HepG2 (cell line): ENCODE data around the gene MISFA. TPM values are rescaled to one million over a fixed set of nuclear protein-coding genes. Genes with fewer than 3 reads are reported as not detected.

Experiments
- AGO1 ChIP-seq: fragments of 200-400 bp; formaldehyde crosslinking; IDR thresholded peaks from 2 replicates; pipeline ENCODE4 v1.6.1; 2017; ENCODE audit warnings: mild to moderate bottlenecking, low read depth, low read length, moderate library complexity; ENCODE audit not compliant: poor library complexity, severe bottlenecking
- CEBPZ ChIP-seq: IDR thresholded peaks from 2 replicates; pipeline ENCODE4 v1.6.1; 2012; ENCODE audit warnings: low read length, improper control_type of control experiment
- CHD2 ChIP-seq: IDR thresholded peaks from 2 replicates; pipeline ENCODE4 v1.6.1; 2011; ENCODE audit warnings: low read depth, low read length, improper control_type of control experiment
- DMTF1 ChIP-seq: sonication (generic); formaldehyde crosslinking; IDR thresholded peaks from 2 replicates; pipeline ENCODE4 v1.4.0; 2020; ENCODE audit warnings: mild to moderate bottlenecking, missing genetic modification reagents
- FOXM1 ChIP-seq: sonication (generic); formaldehyde crosslinking; IDR thresholded peaks from 2 replicates; pipeline ENCODE4 v1.5.0; 2020; ENCODE audit warnings: missing genetic modification reagents
- HES4 ChIP-seq: sonication (generic); formaldehyde crosslinking; IDR thresholded peaks from 2 replicates; pipeline ENCODE4 v1.9.0; 2021; ENCODE audit warnings: mild to moderate bottlenecking, missing genetic modification reagents, borderline replicate concordance
- HMGA1 ChIP-seq: sonication (generic); formaldehyde crosslinking; conservative IDR thresholded peaks from 2 replicates; pipeline ENCODE4 v1.4.0; 2020; ENCODE audit warnings: missing genetic modification reagents
- HOXA7 ChIP-seq: sonication (generic); formaldehyde crosslinking; IDR thresholded peaks from 2 replicates; pipeline ENCODE4 v1.8.1; 2022; ENCODE audit warnings: mild to moderate bottlenecking, missing genetic modification reagents, moderate library complexity
- KLF13 ChIP-seq: sonication (generic); formaldehyde crosslinking; IDR thresholded peaks from 2 replicates; pipeline ENCODE4 v1.4.0; 2020; ENCODE audit warnings: mild to moderate bottlenecking, missing genetic modification reagents
- NCOA2 ChIP-seq: sonication (generic); formaldehyde crosslinking; IDR thresholded peaks from 2 replicates; pipeline ENCODE4 v1.8.0; 2022; ENCODE audit warnings: inconsistent platforms
- NFE2L2 ChIP-seq: fragments of 150-350 bp; IDR thresholded peaks from 2 replicates; pipeline ENCODE4 v1.6.1; 2014; ENCODE audit warnings: low read length
- PAX8 ChIP-seq: sonication (generic); formaldehyde crosslinking; IDR thresholded peaks from 2 replicates; pipeline ENCODE4 v1.8.0; 2022; ENCODE audit warnings: mild to moderate bottlenecking, missing genetic modification reagents, borderline replicate concordance
- POGZ ChIP-seq: sonication (generic); formaldehyde crosslinking; IDR thresholded peaks from 2 replicates; pipeline ENCODE4 v1.4.0; 2020; ENCODE audit warnings: mild to moderate bottlenecking, missing genetic modification reagents
- REPIN1 ChIP-seq: sonication (generic); formaldehyde crosslinking; IDR thresholded peaks from 2 replicates; pipeline ENCODE4 v1.8.0; 2022; ENCODE audit warnings: missing genetic modification reagents, low read depth, mild to moderate bottlenecking, borderline replicate concordance
- SRF ChIP-seq: IDR thresholded peaks from 2 replicates; pipeline ENCODE4 v1.6.1; 2011; ENCODE audit warnings: mild to moderate bottlenecking, low read depth, low read length, moderate library complexity
- SRSF1 ChIP-seq: fragments of 200-400 bp; formaldehyde crosslinking; optimal IDR thresholded peaks from 2 replicates; pipeline ENCODE3; 2017; ENCODE audit warnings: mild to moderate bottlenecking, low read depth, low read length, moderate library complexity
- ZNF136 ChIP-seq: sonication (generic); formaldehyde crosslinking; IDR thresholded peaks from 2 replicates; pipeline ENCODE4 v1.8.1; 2022; ENCODE audit warnings: low read depth, mild to moderate bottlenecking, moderate library complexity, missing genetic modification reagents
- ZNF264 ChIP-seq: sonication (generic); formaldehyde crosslinking; IDR thresholded peaks from 2 replicates; pipeline ENCODE4 v1.4.0; 2020; ENCODE audit warnings: missing genetic modification reagents
- ZNF619 ChIP-seq: sonication (generic); formaldehyde crosslinking; IDR thresholded peaks from 2 replicates; pipeline ENCODE4 v1.4.0; 2020; ENCODE audit warnings: mild to moderate bottlenecking, missing genetic modification reagents
- ZSCAN25 ChIP-seq: sonication (generic); formaldehyde crosslinking; IDR thresholded peaks from 2 replicates; pipeline ENCODE4 v1.8.0; 2022; ENCODE audit warnings: mild to moderate bottlenecking, missing genetic modification reagents
- polyA plus RNA-seq, 8 experiments: library from polyadenylated mRNA; depleted of rRNA in 3 of 8; stranded (reverse) in 7 of 8; unstranded in 1 of 8; fragments of >200 nt; fragmentation: Illumina TruSeq in 4 of 8; extraction: Trizol in 4 of 8; gene quantifications; 2 replicates each; pipeline versions ENCODE4 v1.2.1 to v1.2.3, GENCODE V29; 2011 to 2016; ENCODE audit warnings: low read depth in 4 of 8, missing spikeins in 1 of 8, mixed read lengths in 1 of 8; ENCODE audit not compliant: insufficient read depth in 1 of 8
- total RNA-seq, 5 experiments: library from RNA; depleted of rRNA; stranded (reverse); fragments of >200 nt; fragmentation: Illumina TruSeq; extraction: Trizol; gene quantifications; 2 replicates each; pipeline ENCODE4 v1.2.3, GENCODE V29; 2016; ENCODE audit warnings: low read depth in 1 of 5
- TF ChIP-seq, protein P1 (sequence below): sonication (generic); formaldehyde crosslinking; IDR thresholded peaks from 2 replicates; pipeline ENCODE4 v1.8.1; 2023; ENCODE audit warnings: missing genetic modification reagents, mild to moderate bottlenecking, borderline replicate concordance
- TF ChIP-seq, protein P2 (sequence below): sonication (generic); formaldehyde crosslinking; IDR thresholded peaks from 2 replicates; pipeline ENCODE4 v1.5.1; 2020; ENCODE audit warnings: mild to moderate bottlenecking, missing genetic modification reagents, borderline replicate concordance

The MISFA gene
- total and polyA plus RNA-seq, 2 of the 13 experiments (the other 11 are each of a cell fraction or from before 2014, with no cell fraction given): 1.4 to 5.4 TPM

- TF ChIP-seq DMTF1 (CRISPR knock-in tag): no peak
- TF ChIP-seq CHD2: no peak
- 0 out of 2 replicates have a peak, but pooled peaks have one; percentile 49 for TF ChIP-seq ZNF136
- TF ChIP-seq ZNF264 (CRISPR knock-in tag): peak; percentile 67; the same call in 1 of the 2 replicates
- TF ChIP-seq HOXA7: no peak
- TF ChIP-seq AGO1: peak; percentile 60
- TF ChIP-seq REPIN1 (CRISPR knock-in tag): no peak
- TF ChIP-seq HMGA1 (CRISPR knock-in tag): no peak
- no peak for TF ChIP-seq KLF13 (CRISPR knock-in tag)
- peak; percentile 67 for TF ChIP-seq SRSF1
- TF ChIP-seq ZSCAN25 (CRISPR knock-in tag): no peak; the same call in 1 of the 2 replicates
- TF ChIP-seq POGZ (CRISPR knock-in tag): peak; percentile 69
- no peak for TF ChIP-seq CEBPZ
- peak; percentile 37; the same call in 1 of the 2 replicates for TF ChIP-seq HES4
- no peak for TF ChIP-seq NFE2L2
- TF ChIP-seq FOXM1 (CRISPR knock-in tag): no peak
- no peak for TF ChIP-seq SRF
- TF ChIP-seq, protein P1, sequence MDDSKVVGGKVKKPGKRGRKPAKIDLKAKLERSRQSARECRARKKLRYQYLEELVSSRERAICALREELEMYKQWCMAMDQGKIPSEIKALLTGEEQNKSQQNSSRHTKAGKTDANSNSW: peak; percentile 71; the same call in 1 of the 2 replicates
- TF ChIP-seq, protein P2, sequence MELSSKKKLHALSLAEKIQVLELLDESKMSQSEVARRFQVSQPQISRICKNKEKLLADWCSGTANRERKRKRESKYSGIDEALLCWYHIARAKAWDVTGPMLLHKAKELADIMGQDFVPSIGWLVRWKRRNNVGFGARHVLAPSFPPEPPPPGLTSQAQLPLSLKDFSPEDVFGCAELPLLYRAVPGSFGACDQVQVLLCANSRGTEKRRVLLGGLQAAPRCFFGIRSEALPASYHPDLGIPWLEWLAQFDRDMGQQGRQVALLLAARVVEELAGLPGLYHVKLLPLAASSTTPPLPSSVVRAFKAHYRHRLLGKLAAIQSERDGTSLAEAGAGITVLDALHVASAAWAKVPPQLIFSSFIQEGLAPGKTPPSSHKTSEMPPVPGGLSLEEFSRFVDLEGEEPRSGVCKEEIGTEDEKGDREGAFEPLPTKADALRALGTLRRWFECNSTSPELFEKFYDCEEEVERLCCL: no peak
- 0 out of 2 replicates have a peak, but pooled peaks have one; percentile 18 for TF ChIP-seq ZNF619 (CRISPR knock-in tag)
- TF ChIP-seq NCOA2: peak; percentile 63
- TF ChIP-seq PAX8 (CRISPR knock-in tag): 0 out of 2 replicates have a peak, but pooled peaks have one; percentile 80
These were observed 11.0 kb upstream of the MISFA start, which contains the start of gene UEVLD (continued) for GRCh38 chr11:18588297-18589252.
